Measurements from ENCODE around the gene PARVG.

PARVG gene

GRCh38 chr22:44147008-44147645, 33.6 kb upstream of the PARVG start:
- peak overlapping the region; percentile 35 for H2AK5ac ChIP-seq (ENCODE audit: low read depth, low read length)
- WGBS, 2 donors (ENCODE audit: extremely low coverage in 2 of 2, insufficient read length in 2 of 2, insufficient replicate concordance in 1 of 2): no CpG with 5 or more reads among the region's 12 CpGs
- no peak overlapping the region for H3K4ac ChIP-seq (ENCODE audit: low read length)
- H3K27me3 ChIP-seq (ENCODE audit: control insufficient read depth in 3 of 3, insufficient read depth in 3 of 3, low read depth in 1 of 3, low read length in 3 of 3): peaks cover 0 to 11% (median 8%) of the 10 kb centered on the region in 3 experiments
- H3K4me2 ChIP-seq (ENCODE audit: insufficient read depth, low read length, poor library complexity, severe bottlenecking): no peak overlapping the region
- H3K18ac ChIP-seq (ENCODE audit: low read length): peak overlapping the region; percentile 76
- no peak overlapping the region for H3K4me3 ChIP-seq (ENCODE audit: low read length in 2 of 2)
- no peak overlapping the region for H4K91ac ChIP-seq (ENCODE audit: low read depth, low read length, poor library complexity)
- no peak for DNase-seq (ENCODE audit: low spot score)
- H2BK120ac ChIP-seq (ENCODE audit: low read depth, low read length): no peak overlapping the region
- H2BK5ac ChIP-seq (ENCODE audit: low read length): peak overlapping the region; percentile 5
- no peak overlapping the region for H3K9ac ChIP-seq (ENCODE audit: low read depth, low read length, poor library complexity)
- H2BK15ac ChIP-seq (ENCODE audit: low read length): peak overlapping the region; percentile 6
- H3K36me3 ChIP-seq (replicated peaks in 1 of 2; ENCODE audit: control insufficient read depth in 2 of 2, insufficient read depth in 2 of 2, low read length in 2 of 2): peaks cover 0 to 3% of the 10 kb centered on the region in 2 donors
- no peak overlapping the region for H3K27ac ChIP-seq (replicated peaks; ENCODE audit: low read length)
- no peak overlapping the region for H2BK12ac ChIP-seq (ENCODE audit: low read length)
- no peak overlapping the region for H4K8ac ChIP-seq (ENCODE audit: low read depth, low read length)
- H3K23ac ChIP-seq (ENCODE audit: low read depth, low read length, poor library complexity): no peak overlapping the region
- H3K79me1 ChIP-seq (ENCODE audit: low read depth, low read length): peaks cover 4% of the 10 kb centered on the region
- H3K14ac ChIP-seq (ENCODE audit: low read length): peak overlapping the region; percentile 5
- peaks cover 0 to 4% of the 10 kb centered on the region in 2 donors for H3K9me3 ChIP-seq (replicated peaks in 1 of 2; ENCODE audit: control insufficient read depth in 2 of 2, insufficient read depth in 1 of 2, low read depth in 1 of 2, low read length in 2 of 2)
- H3K4me1 ChIP-seq (ENCODE audit: control insufficient read depth in 2 of 2, insufficient read depth in 1 of 2, low read depth in 1 of 2, low read length in 2 of 2): peaks cover 24 to 47% of the 10 kb centered on the region in 2 donors
- H2AFZ ChIP-seq (ENCODE audit: low read length): peak overlapping the region; percentile 46

DNA sequence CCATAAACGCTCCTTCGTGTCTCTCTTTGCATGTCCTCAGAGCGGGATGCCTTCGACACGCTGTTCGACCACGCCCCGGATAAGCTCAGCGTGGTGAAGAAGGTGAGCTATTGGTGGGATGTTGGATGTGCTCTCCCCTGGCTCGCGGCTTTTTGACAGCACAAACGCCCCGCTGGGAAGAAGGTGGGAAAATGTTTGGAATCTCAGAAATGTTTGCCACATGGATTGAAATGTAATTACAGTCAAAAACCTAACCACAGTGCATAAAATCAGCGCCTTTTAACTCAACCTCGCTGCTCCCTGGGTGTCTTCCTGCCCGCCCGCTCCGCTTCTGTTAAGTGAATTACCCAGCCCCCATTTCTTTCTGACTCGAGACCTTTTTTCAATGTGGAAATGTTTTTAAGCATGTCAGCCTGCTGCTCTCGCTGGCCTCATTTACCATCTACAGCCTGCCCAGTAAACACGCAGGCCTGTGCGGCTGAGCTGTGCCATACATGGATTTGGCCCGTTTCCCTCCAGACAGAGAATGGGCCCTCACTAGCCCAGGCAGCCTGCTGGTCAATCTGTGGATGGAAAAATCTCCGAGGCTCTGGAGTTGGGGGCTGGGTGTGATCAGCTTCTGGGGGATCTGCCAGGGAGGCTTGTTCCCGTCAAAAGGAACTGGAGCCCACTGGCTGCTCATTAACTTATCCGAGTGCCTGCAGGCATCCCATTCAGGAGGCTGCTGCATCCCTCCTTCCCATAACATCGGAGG, 32.7 kb upstream of the PARVG start:
- Histone ChIP-seq H3K23ac (ENCODE audit: low read depth, low read length, poor library complexity) (no peak overlapping the region), H2BK12ac (ENCODE audit: low read length) (no peak overlapping the region)

DNA sequence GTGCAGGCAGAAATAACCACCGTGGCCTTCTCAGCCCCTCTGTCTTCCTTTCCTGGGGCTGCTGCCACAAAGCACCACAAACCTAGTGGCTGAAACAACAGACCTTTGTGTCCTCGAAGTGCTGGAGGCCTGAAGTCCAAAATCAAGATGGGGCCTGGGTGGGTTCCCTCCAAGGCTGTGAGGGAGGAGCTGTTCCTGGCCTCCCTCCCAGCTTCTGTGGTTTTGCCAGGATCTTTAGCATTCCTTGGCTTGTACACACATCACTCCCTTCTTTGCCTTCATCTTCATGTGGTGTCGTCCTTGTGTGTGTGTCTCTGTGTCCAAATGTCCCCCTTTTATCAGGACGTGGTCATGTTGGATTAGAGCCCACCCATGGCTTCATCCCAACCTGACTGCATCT, 29.0 kb upstream of the PARVG start:
- no peak for DNase-seq (ENCODE audit: low spot score)
- Histone ChIP-seq H3K18ac (ENCODE audit: low read length) (peak overlapping the region; percentile 62), H2BK12ac (ENCODE audit: low read length) (peak overlapping the region; percentile 30), H2AK5ac (ENCODE audit: low read depth, low read length) (no peak overlapping the region), H4K91ac (ENCODE audit: low read depth, low read length, poor library complexity) (no peak overlapping the region), H3K4me1 (ENCODE audit: control insufficient read depth in 2 of 2, insufficient read depth in 1 of 2, low read depth in 1 of 2, low read length in 2 of 2) (peaks cover 15 to 21% of the 10 kb centered on the region in 2 donors), H3K36me3 (replicated peaks in 1 of 2; ENCODE audit: control insufficient read depth in 2 of 2, insufficient read depth in 2 of 2, low read length in 2 of 2) (no peaks in the 10 kb centered on the region), H3K9me3 (replicated peaks in 1 of 2; ENCODE audit: control insufficient read depth in 2 of 2, insufficient read depth in 1 of 2, low read depth in 1 of 2, low read length in 2 of 2) (no peaks in the 10 kb centered on the region), H2BK15ac (ENCODE audit: low read length) (peak overlapping the region; percentile 78), H3K27ac (replicated peaks; ENCODE audit: low read length) (no peak overlapping the region), H3K4me3 (ENCODE audit: low read length in 2 of 2) (no peak overlapping the region), H2BK5ac (ENCODE audit: low read length) (no peak overlapping the region), H3K23ac (ENCODE audit: low read depth, low read length, poor library complexity) (no peak overlapping the region), H3K79me1 (ENCODE audit: low read depth, low read length) (no peaks in the 10 kb centered on the region), H2BK120ac (ENCODE audit: low read depth, low read length) (peak overlapping the region; percentile 0), H4K8ac (ENCODE audit: low read depth, low read length) (no peak overlapping the region), H3K4ac (ENCODE audit: low read length) (no peak overlapping the region), H3K9ac (ENCODE audit: low read depth, low read length, poor library complexity) (no peak overlapping the region), H3K4me2 (ENCODE audit: insufficient read depth, low read length, poor library complexity, severe bottlenecking) (no peak overlapping the region), H3K27me3 (ENCODE audit: control insufficient read depth in 3 of 3, insufficient read depth in 3 of 3, low read depth in 1 of 3, low read length in 3 of 3) (peaks cover 0 to 11% (median 6%) of the 10 kb centered on the region in 3 experiments), H3K14ac (ENCODE audit: low read length) (no peak overlapping the region), H2AFZ (ENCODE audit: low read length) (peak overlapping the region; percentile 26)
- no CpG with 5 or more reads among the region's 4 CpGs for WGBS, 2 donors (ENCODE audit: extremely low coverage in 2 of 2, insufficient read length in 2 of 2, insufficient replicate concordance in 1 of 2)

More for the DNA sequence above, 32.7 kb upstream of the PARVG start:
- Histone ChIP-seq H3K4me3 (ENCODE audit: low read length in 2 of 2) (no peak overlapping the region), H3K27me3 (ENCODE audit: control insufficient read depth in 3 of 3, insufficient read depth in 3 of 3, low read depth in 1 of 3, low read length in 3 of 3) (peaks cover 0 to 11% (median 8%) of the 10 kb centered on the region in 3 experiments), H3K18ac (ENCODE audit: low read length) (peak overlapping the region; percentile 69), H3K9me3 (replicated peaks in 1 of 2; ENCODE audit: control insufficient read depth in 2 of 2, insufficient read depth in 1 of 2, low read depth in 1 of 2, low read length in 2 of 2) (peaks cover 0 to 4% of the 10 kb centered on the region in 2 donors), H2BK120ac (ENCODE audit: low read depth, low read length) (no peak overlapping the region), H3K14ac (ENCODE audit: low read length) (no peak overlapping the region), H4K91ac (ENCODE audit: low read depth, low read length, poor library complexity) (no peak overlapping the region), H2BK5ac (ENCODE audit: low read length) (peak overlapping the region; percentile 5), H2AFZ (ENCODE audit: low read length) (peak overlapping the region; percentile 75), H3K4me1 (ENCODE audit: control insufficient read depth in 2 of 2, insufficient read depth in 1 of 2, low read depth in 1 of 2, low read length in 2 of 2) (peaks cover 24 to 47% of the 10 kb centered on the region in 2 donors), H3K4ac (ENCODE audit: low read length) (no peak overlapping the region), H4K8ac (ENCODE audit: low read depth, low read length) (no peak overlapping the region), H3K27ac (replicated peaks; ENCODE audit: low read length) (no peak overlapping the region), H3K9ac (ENCODE audit: low read depth, low read length, poor library complexity) (no peak overlapping the region), H2AK5ac (ENCODE audit: low read depth, low read length) (peak overlapping the region; percentile 35), H3K79me1 (ENCODE audit: low read depth, low read length) (peaks cover 4% of the 10 kb centered on the region), H3K36me3 (replicated peaks in 1 of 2; ENCODE audit: control insufficient read depth in 2 of 2, insufficient read depth in 2 of 2, low read length in 2 of 2) (peaks cover 0 to 3% of the 10 kb centered on the region in 2 donors), H3K4me2 (ENCODE audit: insufficient read depth, low read length, poor library complexity, severe bottlenecking) (no peak overlapping the region), H2BK15ac (ENCODE audit: low read length) (peak overlapping the region; percentile 29)
- no CpG with 5 or more reads among the region's 27 CpGs for WGBS, 2 donors (ENCODE audit: extremely low coverage in 2 of 2, insufficient read length in 2 of 2, insufficient replicate concordance in 1 of 2)
- no peak for DNase-seq (ENCODE audit: low spot score)

- Histone ChIP-seq H3K27ac (replicated peaks; ENCODE audit: low read length) (no peak overlapping the region), H2BK5ac (ENCODE audit: low read length) (no peak overlapping the region), H3K4ac (ENCODE audit: low read length) (no peak overlapping the region), H2AK5ac (ENCODE audit: low read depth, low read length) (no peak overlapping the region), H3K14ac (ENCODE audit: low read length) (no peak overlapping the region), H3K9me3 (replicated peaks in 1 of 2; ENCODE audit: control insufficient read depth in 2 of 2, insufficient read depth in 1 of 2, low read depth in 1 of 2, low read length in 2 of 2) (no peaks in the 10 kb centered on the region), H4K91ac (ENCODE audit: low read depth, low read length, poor library complexity) (no peak overlapping the region), H3K9ac (ENCODE audit: low read depth, low read length, poor library complexity) (no peak overlapping the region), H2AFZ (ENCODE audit: low read length) (peak overlapping the region; percentile 66), H3K23ac (ENCODE audit: low read depth, low read length, poor library complexity) (no peak overlapping the region), H3K4me3 (ENCODE audit: low read length in 2 of 2) (peak overlapping the region in 1 of 2 donors; percentile 42), H3K4me1 (ENCODE audit: control insufficient read depth in 2 of 2, insufficient read depth in 1 of 2, low read depth in 1 of 2, low read length in 2 of 2) (peaks cover 3 to 12% of the 10 kb centered on the region in 2 donors), H3K79me1 (ENCODE audit: low read depth, low read length) (no peaks in the 10 kb centered on the region), H2BK120ac (ENCODE audit: low read depth, low read length) (no peak overlapping the region), H2BK12ac (ENCODE audit: low read length) (no peak overlapping the region), H2BK15ac (ENCODE audit: low read length) (no peak overlapping the region), H4K8ac (ENCODE audit: low read depth, low read length) (no peak overlapping the region), H3K27me3 (ENCODE audit: control insufficient read depth in 3 of 3, insufficient read depth in 3 of 3, low read depth in 1 of 3, low read length in 3 of 3) (no peaks in the 10 kb centered on the region), H3K36me3 (replicated peaks in 1 of 2; ENCODE audit: control insufficient read depth in 2 of 2, insufficient read depth in 2 of 2, low read length in 2 of 2) (no peaks in the 10 kb centered on the region), H3K4me2 (ENCODE audit: insufficient read depth, low read length, poor library complexity, severe bottlenecking) (no peak overlapping the region), H3K18ac (ENCODE audit: low read length) (peak overlapping the region; percentile 15)
- no peak for DNase-seq (ENCODE audit: low spot score)
- no CpG with 5 or more reads among the region's 10 CpGs for WGBS, 2 donors (ENCODE audit: extremely low coverage in 2 of 2, insufficient read length in 2 of 2, insufficient replicate concordance in 1 of 2)
Observed at GRCh38 chr22:44153710-44154109, 27.0 kb upstream of the PARVG start.

Measured in neuronal stem cell (in vitro differentiated cells).